Measurements from ENCODE around the gene MAPT. TPM values are rescaled to one million over a fixed set of nuclear protein-coding genes. Genes with fewer than 3 reads are reported as not detected.

The MAPT gene
- total RNA-seq, 4 donors from 2014 or later = 0.44 to 12.2 (median 3.3) TPM

DNA sequence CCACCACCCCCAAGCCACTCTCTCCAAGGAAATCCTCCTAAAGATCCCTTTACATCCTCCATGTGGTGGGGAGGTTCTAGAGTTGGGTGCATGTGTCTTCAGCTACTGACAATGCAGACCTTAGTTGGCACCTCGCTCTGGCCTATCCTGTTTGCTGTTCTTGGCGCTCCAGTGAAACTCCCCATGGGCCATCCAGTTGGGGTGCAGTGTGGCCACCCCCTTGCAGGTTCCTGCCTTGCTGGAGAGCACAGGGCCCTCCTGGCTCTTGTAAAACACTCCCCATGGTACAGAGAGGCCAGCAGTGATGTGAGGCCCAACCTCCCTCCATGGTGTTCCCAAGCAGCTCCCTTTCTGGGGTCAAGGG lies 82.0 kb downstream of the MAPT start:
- H3K4me1 ChIP-seq = peaks cover 16 to 48% (median 18%) of the 10 kb centered on the region in 3 donors
- no peak overlapping the region for H3K27ac ChIP-seq
- H3K9me3 ChIP-seq = no peaks in the 10 kb centered on the region
- intact Hi-C loops (cut with DNase I) = no loop called here
- no peak overlapping the region for H3K4me3 ChIP-seq
- H3K36me3 ChIP-seq = no peaks in the 10 kb centered on the region
- WGBS, 2 donors = 88 to 100% methylated on average over 1 to 2 of the region's 2 CpGs
- TF ChIP-seq, protein P1, sequence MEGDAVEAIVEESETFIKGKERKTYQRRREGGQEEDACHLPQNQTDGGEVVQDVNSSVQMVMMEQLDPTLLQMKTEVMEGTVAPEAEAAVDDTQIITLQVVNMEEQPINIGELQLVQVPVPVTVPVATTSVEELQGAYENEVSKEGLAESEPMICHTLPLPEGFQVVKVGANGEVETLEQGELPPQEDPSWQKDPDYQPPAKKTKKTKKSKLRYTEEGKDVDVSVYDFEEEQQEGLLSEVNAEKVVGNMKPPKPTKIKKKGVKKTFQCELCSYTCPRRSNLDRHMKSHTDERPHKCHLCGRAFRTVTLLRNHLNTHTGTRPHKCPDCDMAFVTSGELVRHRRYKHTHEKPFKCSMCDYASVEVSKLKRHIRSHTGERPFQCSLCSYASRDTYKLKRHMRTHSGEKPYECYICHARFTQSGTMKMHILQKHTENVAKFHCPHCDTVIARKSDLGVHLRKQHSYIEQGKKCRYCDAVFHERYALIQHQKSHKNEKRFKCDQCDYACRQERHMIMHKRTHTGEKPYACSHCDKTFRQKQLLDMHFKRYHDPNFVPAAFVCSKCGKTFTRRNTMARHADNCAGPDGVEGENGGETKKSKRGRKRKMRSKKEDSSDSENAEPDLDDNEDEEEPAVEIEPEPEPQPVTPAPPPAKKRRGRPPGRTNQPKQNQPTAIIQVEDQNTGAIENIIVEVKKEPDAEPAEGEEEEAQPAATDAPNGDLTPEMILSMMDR (IDR thresholded peaks at IDR 0.05) = no peak
- no peak for TF ChIP-seq POLR2A (IDR thresholded peaks at IDR 0.05)
- no peaks in the 10 kb centered on the region for H3K27me3 ChIP-seq
- no peak for DNase-seq

DNA sequence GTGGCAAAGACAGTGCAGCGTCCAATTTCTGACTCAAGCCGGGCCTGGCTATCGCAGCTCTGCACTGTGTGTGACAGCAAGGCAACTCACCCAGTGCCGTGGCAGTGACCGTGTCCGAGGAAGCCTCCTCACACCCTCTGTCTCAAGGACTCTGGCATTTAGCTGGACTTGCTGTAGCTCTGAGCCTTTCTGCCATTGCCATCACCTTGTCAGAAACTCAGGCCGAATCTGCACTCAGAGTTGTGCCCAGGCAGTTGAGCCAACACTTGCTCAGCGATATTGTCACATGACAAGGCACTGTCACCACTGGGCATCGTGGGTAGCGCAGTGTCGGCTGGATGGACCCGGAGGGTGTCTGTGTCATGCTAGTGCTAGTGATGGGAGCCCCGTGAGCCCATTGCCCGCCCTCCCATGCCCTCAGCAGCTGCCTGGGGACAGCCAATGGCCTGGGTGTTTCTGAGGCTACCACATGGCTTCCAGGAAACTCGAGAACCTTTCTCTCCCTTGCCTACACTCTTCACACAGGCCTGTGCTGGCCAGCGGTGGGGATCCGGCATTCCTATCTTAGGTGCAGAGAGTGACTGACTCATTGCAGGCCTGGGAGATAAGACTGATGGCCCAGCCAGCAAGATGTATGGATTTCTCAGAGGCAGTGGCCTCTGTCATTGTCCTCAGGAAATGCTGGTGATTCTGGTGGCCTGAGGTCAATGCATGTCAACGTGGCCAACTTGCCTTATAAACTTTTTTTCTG lies 82.6 kb downstream of the MAPT start:
- H3K4me1 ChIP-seq = peaks cover 16 to 42% (median 18%) of the 10 kb centered on the region in 3 donors
- intact Hi-C loops (cut with DNase I) = no loop called here
- H3K27me3 ChIP-seq = no peaks in the 10 kb centered on the region
- no peaks in the 10 kb centered on the region for H3K9me3 ChIP-seq
- WGBS, 2 donors = 50 to 86% methylated on average over 1 to 4 of the region's 18 CpGs
- no peaks in the 10 kb centered on the region for H3K36me3 ChIP-seq
- no peak overlapping the region for H3K4me3 ChIP-seq
- TF ChIP-seq, protein P1 (IDR thresholded peaks at IDR 0.05) = no peak
- no peak for TF ChIP-seq POLR2A (IDR thresholded peaks at IDR 0.05)
- no peak for DNase-seq
- H3K27ac ChIP-seq = no peak overlapping the region

DNA sequence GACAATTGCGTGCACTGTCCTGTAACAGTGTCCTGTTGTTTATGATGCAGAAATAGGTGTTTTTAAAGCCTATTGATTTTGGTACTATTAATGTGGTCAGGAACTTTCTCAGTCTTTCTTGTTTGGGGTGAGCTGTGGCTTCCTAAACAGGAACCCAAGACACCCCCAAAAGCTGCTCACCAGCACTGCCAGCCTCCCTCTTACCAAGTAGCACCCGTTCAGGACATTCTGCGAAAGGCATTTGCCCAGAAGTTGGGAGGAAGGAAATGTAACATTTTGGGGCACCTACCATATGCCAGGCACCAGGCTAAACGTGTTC lies 83.1 kb downstream of the MAPT start:
- TF ChIP-seq POLR2A (IDR thresholded peaks at IDR 0.05) = no peak
- TF ChIP-seq, protein P1 (IDR thresholded peaks at IDR 0.05) = no peak
- no peaks in the 10 kb centered on the region for H3K27me3 ChIP-seq
- no peak for DNase-seq
- H3K36me3 ChIP-seq = no peaks in the 10 kb centered on the region
- no peak overlapping the region for H3K27ac ChIP-seq
- peaks cover 16 to 37% (median 18%) of the 10 kb centered on the region in 3 donors for H3K4me1 ChIP-seq
- 72 to 77% methylated on average over 4 of the region's 4 CpGs for WGBS, 2 donors
- no peak overlapping the region for H3K4me3 ChIP-seq
- no peaks in the 10 kb centered on the region for H3K9me3 ChIP-seq
- intact Hi-C loops (cut with DNase I) = no loop called here

DNA sequence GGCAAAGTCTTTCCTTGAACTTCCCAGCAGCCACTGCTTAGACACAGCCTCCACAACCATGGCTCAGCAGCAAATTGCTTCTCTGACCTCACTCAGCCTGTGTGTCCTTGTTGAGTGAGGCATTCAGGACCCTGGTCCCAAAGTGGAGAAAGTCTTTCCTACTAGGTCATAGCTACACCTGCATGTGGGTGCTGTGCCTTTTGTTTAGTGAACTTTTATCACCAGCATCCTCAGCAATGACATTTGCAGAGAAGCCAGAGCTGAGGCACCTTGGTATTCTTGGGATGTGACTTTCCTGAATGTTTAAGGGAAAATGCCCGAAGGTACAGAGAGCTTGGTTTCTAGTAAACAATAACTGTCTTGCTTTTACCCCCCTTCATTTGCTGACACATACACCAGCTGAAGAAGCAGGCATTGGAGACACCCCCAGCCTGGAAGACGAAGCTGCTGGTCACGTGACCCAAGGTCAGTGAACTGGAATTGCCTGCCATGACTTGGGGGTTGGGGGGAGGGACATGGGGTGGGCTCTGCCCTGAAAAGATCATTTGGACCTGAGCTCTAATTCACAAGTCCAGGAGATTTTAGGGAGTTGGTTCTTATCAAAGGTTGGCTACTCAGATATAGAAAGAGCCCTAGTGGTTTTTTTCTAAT lies 83.7 kb downstream of the MAPT start:
- no peaks in the 10 kb centered on the region for H3K9me3 ChIP-seq
- H3K27ac ChIP-seq = no peak overlapping the region
- DNase-seq = no peak
- peaks cover 0 to 2% (median 0%) of the 10 kb centered on the region in 3 donors for H3K36me3 ChIP-seq
- WGBS, 2 donors = 82% methylated on average over 3 of the region's 3 CpGs; no CpG with 5 or more reads in 1 of the 2 donors
- H3K4me1 ChIP-seq = peaks cover 11 to 31% (median 16%) of the 10 kb centered on the region in 3 donors
- H3K4me3 ChIP-seq = no peak overlapping the region
- intact Hi-C loops (cut with DNase I) = no loop called here
- no peaks in the 10 kb centered on the region for H3K27me3 ChIP-seq
- no peak for TF ChIP-seq POLR2A (IDR thresholded peaks at IDR 0.05)
- TF ChIP-seq, protein P1 (IDR thresholded peaks at IDR 0.05) = no peak

GRCh38 chr17:45979137-45979536 lies 84.8 kb downstream of the MAPT start:
- intact Hi-C loops (cut with DNase I) = no loop called here
- H3K36me3 ChIP-seq = peaks cover 0 to 6% (median 0%) of the 10 kb centered on the region in 3 donors
- TF ChIP-seq, protein P1 (IDR thresholded peaks at IDR 0.05) = no peak
- TF ChIP-seq POLR2A (IDR thresholded peaks at IDR 0.05) = no peak
- WGBS, 2 donors = 62 to 67% methylated on average over 2 of the region's 2 CpGs
- peaks cover 3 to 20% (median 6%) of the 10 kb centered on the region in 3 donors for H3K4me1 ChIP-seq
- no peak overlapping the region for H3K27ac ChIP-seq
- DNase-seq = no peak
- H3K4me3 ChIP-seq = no peak overlapping the region
- H3K27me3 ChIP-seq = no peaks in the 10 kb centered on the region
- H3K9me3 ChIP-seq = no peaks in the 10 kb centered on the region
